ENCODE measurements around the gene CATSPER1. TPM values are rescaled to one million over a fixed set of nuclear protein-coding genes. Genes with fewer than 3 reads are reported as not detected.

The CATSPER1 gene
- total RNA-seq, 1 experiment from 2014 or later = 2.4 TPM

- BruUV-seq (replicated peaks) = TSS peak; percentile 98
- Histone ChIP-seq H3K9ac (ENCODE audit: low read length) (peak overlapping the region; percentile 79), H3K36me3 (ENCODE audit: control insufficient read depth in 1 of 2, insufficient read depth in 2 of 2, low read length in 2 of 2) (peaks cover 17 to 20% of the 10 kb centered on the region in 2 experiments; a peak in 3 of 4 replicates), H4K20me1 (ENCODE audit: insufficient read depth) (no peaks in the 10 kb centered on the region), H3K9me3 (ENCODE audit: control insufficient read depth in 1 of 2, insufficient read depth in 1 of 2, low read depth in 1 of 2, low read length in 2 of 2) (no peaks in the 10 kb centered on the region), H3K4me2 (ENCODE audit: low read length) (peak overlapping the region; percentile 92), H3K27ac (ENCODE audit: low read depth, low read length) (peak overlapping the region; percentile 83), H3K4me3 (replicated peaks in 1 of 2; ENCODE audit: low read depth in 1 of 2, low read length in 2 of 2) (peak overlapping the region; percentile 60 to 79), H3K4me1 (ENCODE audit: control insufficient read depth in 1 of 2, insufficient read depth in 2 of 2, low read length in 2 of 2) (peaks cover 21% of the 10 kb centered on the region in 2 experiments), H3K79me2 (ENCODE audit: insufficient read depth, low read length) (peaks cover 40% of the 10 kb centered on the region), H3K27me3 (ENCODE audit: insufficient read depth, low read length) (no peaks in the 10 kb centered on the region), H2AFZ (ENCODE audit: low read depth, low read length, poor library complexity, severe bottlenecking) (no peak overlapping the region), H3K9me2 (ENCODE audit: insufficient read depth) (no peaks in the 10 kb centered on the region)
- no peak for DNase-seq (ENCODE audit: low read depth, low spot score)
- ATAC-seq = no peak
- intact Hi-C loops (cut with micrococcal nuclease) = no loop called here
- ChIA-PET CTCF (interaction anchor here (0.9 to 1.9 kb wide), 4 partner anchors 16 to 192 kb away, joined by 3 to 6 read pairs (median 4); partner anchors contain the start of genes BANF1 and EIF1AD), POLR2A (interaction anchor here (1.8 kb wide), 1 partner anchor 159 kb away, joined by 5 read pairs; no protein-coding TSS in a partner anchor), RAD21 (ENCODE audit: low non-redundant PET in 1 of 2, low total read pairs in 2 of 2, uncharacterized antibody in 2 of 2, unreplicated experiment in 2 of 2) (interaction anchor here in 1 of 2 experiments (0.6 kb wide), 1 partner anchor 192 kb away, joined by 3 read pairs; no protein-coding TSS in a partner anchor)
- TF ChIP-seq YY1 (IDR thresholded peaks at IDR 0.05; ENCODE audit: extremely low read depth, insufficient replicate concordance, low read depth, low read length) = no peak
- TF ChIP-seq MAX (IDR thresholded peaks at IDR 0.05) = no peak
- no peak for TF ChIP-seq ELF1 (IDR thresholded peaks at IDR 0.05; ENCODE audit: borderline replicate concordance, low read depth)
- no peak for TF ChIP-seq EZH2 (IDR thresholded peaks at IDR 0.05)
- no peak for TF ChIP-seq RAD21 (IDR thresholded peaks at IDR 0.05; ENCODE audit: low read depth)
Observed at GRCh38 chr11:66051371-66051765, 25.1 kb upstream of the CATSPER1 start.

- BruUV-seq (replicated peaks) = no TSS peak
- CTCF ChIA-PET = interaction anchor here (1.2 to 1.9 kb wide), 3 partner anchors 48 to 191 kb away, joined by 3 to 6 read pairs (median 4); partner anchors contain the start of genes BANF1 and EIF1AD
- RAD21 ChIA-PET (ENCODE audit: low non-redundant PET in 1 of 2, low total read pairs in 2 of 2, uncharacterized antibody in 2 of 2, unreplicated experiment in 2 of 2) = interaction anchor here in 1 of 2 experiments (0.6 kb wide), 1 partner anchor 191 kb away, joined by 3 read pairs; no protein-coding TSS in a partner anchor
- peaks cover 21% of the 10 kb centered on the region in 2 experiments for H3K4me1 ChIP-seq (ENCODE audit: control insufficient read depth in 1 of 2, insufficient read depth in 2 of 2, low read length in 2 of 2)
- no peaks in the 10 kb centered on the region for H4K20me1 ChIP-seq (ENCODE audit: insufficient read depth)
- DNase-seq (ENCODE audit: low read depth, low spot score) (no peak), ATAC-seq (no peak)
- intact Hi-C loops (cut with micrococcal nuclease) = no loop called here
- no peaks in the 10 kb centered on the region for H3K9me3 ChIP-seq (ENCODE audit: control insufficient read depth in 1 of 2, insufficient read depth in 1 of 2, low read depth in 1 of 2, low read length in 2 of 2)
- POLR2A ChIA-PET = interaction anchor here (1.8 kb wide), 1 partner anchor 159 kb away, joined by 5 read pairs; no protein-coding TSS in a partner anchor
- H3K9ac ChIP-seq (ENCODE audit: low read length) = peak overlapping the region; percentile 79
- TF ChIP-seq EGR1 (IDR thresholded peaks at IDR 0.05; ENCODE audit: low read depth) (no peak), MAX (IDR thresholded peaks at IDR 0.05) (no peak), ZNF274 (IDR thresholded peaks at IDR 0.05; ENCODE audit: low read depth, low read length) (no peak), EZH2 (IDR thresholded peaks at IDR 0.05) (no peak), RAD21 (IDR thresholded peaks at IDR 0.05; ENCODE audit: low read depth) (no peak), CTCF (IDR thresholded peaks at IDR 0.05 in 2 of 3, conservative IDR thresholded peaks at IDR 0.05 in 1 of 3; ENCODE audit: borderline replicate concordance in 1 of 3, insufficient read depth in 1 of 3, low read depth in 2 of 3, low read length in 2 of 3) (peak in 2 of 3 experiments; percentile 7 to 14; a peak in 1 of 6 replicates)
- H3K4me2 ChIP-seq (ENCODE audit: low read length) = peak overlapping the region; percentile 92
- no peaks in the 10 kb centered on the region for H3K9me2 ChIP-seq (ENCODE audit: insufficient read depth)
- peaks cover 33% of the 10 kb centered on the region for H3K79me2 ChIP-seq (ENCODE audit: insufficient read depth, low read length)
- no peaks in the 10 kb centered on the region for H3K27me3 ChIP-seq (ENCODE audit: insufficient read depth, low read length)
- peaks cover 12 to 14% of the 10 kb centered on the region in 2 experiments; a peak in 3 of 4 replicates for H3K36me3 ChIP-seq (ENCODE audit: control insufficient read depth in 1 of 2, insufficient read depth in 2 of 2, low read length in 2 of 2)
- peak overlapping the region in 1 of 2 experiments; percentile 79; a peak in 3 of 4 replicates for H3K4me3 ChIP-seq (replicated peaks in 1 of 2; ENCODE audit: low read depth in 1 of 2, low read length in 2 of 2)
- H3K27ac ChIP-seq (ENCODE audit: low read depth, low read length) = peak overlapping the region; percentile 83
- H2AFZ ChIP-seq (ENCODE audit: low read depth, low read length, poor library complexity, severe bottlenecking) = no peak overlapping the region
Observed at GRCh38 chr11:66050581-66051231, 24.4 kb upstream of the CATSPER1 start.

All from HCT116 (cell line).